Smooth muscle cell (in vitro differentiated cells): ENCODE results near the gene ANAPC2. TPM values are rescaled to one million over a fixed set of nuclear protein-coding genes. Genes with fewer than 3 reads are reported as not detected.
A peak's percentile ranks its signal among the peaks of the same experiment; 100 is the strongest.

Source experiments
- DNase-seq: peaks from one replicate; lab custom pipeline; 2025; ENCODE audit not compliant: unreplicated experiment; lab: John Stamatoyannopoulos, UW
- H2AFZ ChIP-seq: fragments of 200-600 bp; sonication (generic); 2 replicates; pipeline ENCODE4 v1.6.0; 2016; ENCODE audit warnings: antibody characterized with exemption, low read depth, mild to moderate bottlenecking
- H3F3A ChIP-seq: fragments of 200-600 bp; sonication (generic); 2 replicates; pipeline ENCODE4 v1.6.0; 2017; ENCODE audit warnings: antibody characterized with exemption, low read depth
- H3K27ac ChIP-seq: fragments of 200-600 bp; sonication (generic); 2 replicates; pipeline ENCODE4 v1.5.1; 2016; ENCODE audit warnings: low read depth, mild to moderate bottlenecking
- H3K27me3 ChIP-seq: fragments of 200-600 bp; sonication (generic); 2 replicates; pipeline ENCODE4 v1.6.1; 2016; ENCODE audit warnings: low read depth, mild to moderate bottlenecking
- H3K36me3 ChIP-seq: fragments of 200-600 bp; sonication (generic); 2 replicates; pipeline ENCODE4 v1.5.1; 2016; ENCODE audit warnings: low read depth
- H3K4me1 ChIP-seq: fragments of 200-600 bp; sonication (generic); 2 replicates; pipeline ENCODE4 v1.5.1; 2016; ENCODE audit warnings: low read depth
- H3K4me2 ChIP-seq: fragments of 200-600 bp; sonication (generic); 2 replicates; pipeline ENCODE4 v1.6.0; 2016; ENCODE audit warnings: mild to moderate bottlenecking
- H3K4me3 ChIP-seq: fragments of 200-600 bp; sonication (generic); 2 replicates; pipeline ENCODE4 v1.5.1; 2016; ENCODE audit warnings: mild to moderate bottlenecking
- H3K79me2 ChIP-seq: fragments of 200-600 bp; sonication (generic); 2 replicates; pipeline ENCODE4 v1.6.0; 2016; ENCODE audit warnings: low read depth, mild to moderate bottlenecking
- H3K9ac ChIP-seq: fragments of 200-600 bp; sonication (generic); 2 replicates; pipeline ENCODE4 v1.6.0; 2016; ENCODE audit warnings: low read depth
- H3K9me3 ChIP-seq: fragments of 200-600 bp; sonication (generic); replicated peaks from 2 replicates; pipeline ENCODE4 v1.5.1; 2016; ENCODE audit warnings: low read depth
- H4K20me1 ChIP-seq: fragments of 200-600 bp; sonication (generic); 2 replicates; pipeline ENCODE4 v1.6.0; 2016; ENCODE audit warnings: low read depth
- CTCF ChIP-seq: fragments of 200-600 bp; sonication (generic); IDR thresholded peaks from 2 replicates; pipeline ENCODE4 v1.5.1; 2017; ENCODE audit warnings: borderline replicate concordance, mild to moderate bottlenecking, antibody characterized with exemption; ENCODE audit not compliant: insufficient read depth, poor library complexity, severe bottlenecking
- WGBS: methylation state at CpG from one replicate; pipeline ENCODE4 v1.1.7; 2016; ENCODE audit warnings: low lambda C conversion rate; 5-methylcytosine and 5-hydroxymethylcytosine counted together
- polyA plus RNA-seq: library from polyadenylated mRNA; unstranded; fragments of >200 nt; fragmentation: Nextera tagmentation; extraction: Ambion mirVana; gene quantifications from 2 replicates; pipeline ENCODE4 v1.2.1, GENCODE V29; 2016
- total RNA-seq: library from RNA; depleted of rRNA; stranded (reverse); fragments of >200 nt; gene quantifications from 2 replicates; pipeline ENCODE4 v1.2.3, GENCODE V29; 2014

ANAPC2 gene
- total and polyA plus RNA-seq, 2 experiments from 2014 or later, result 6.6 to 12.6 TPM

GRCh38 chr9:137176302-137177182 is 11.8 kb downstream of the ANAPC2 start:
- H3K27ac ChIP-seq, result no peak overlapping the region
- WGBS, result 65% methylated on average over 17 of the region's 17 CpGs
- peak; percentile 36 for TF ChIP-seq CTCF
- no peaks in the 10 kb centered on the region for H3K79me2 ChIP-seq
- no peaks in the 10 kb centered on the region for H3K4me1 ChIP-seq
- H3F3A ChIP-seq, result no peaks in the 10 kb centered on the region
- no peak overlapping the region for H3K4me2 ChIP-seq
- H3K4me3 ChIP-seq, result no peak overlapping the region
- no peaks in the 10 kb centered on the region for H3K9me3 ChIP-seq
- H3K36me3 ChIP-seq, result no peaks in the 10 kb centered on the region
- DNase-seq, result no peak
- H4K20me1 ChIP-seq, result no peaks in the 10 kb centered on the region
- no peak overlapping the region for H2AFZ ChIP-seq
- H3K27me3 ChIP-seq, result peaks cover 9% of the 10 kb centered on the region
- H3K9ac ChIP-seq, result no peak overlapping the region

GRCh38 chr9:137175345-137175961 is 12.9 kb downstream of the ANAPC2 start:
- Histone ChIP-seq H3K4me3 (no peak overlapping the region), H3K4me1 (no peaks in the 10 kb centered on the region), H2AFZ (no peak overlapping the region), H3K9ac (no peak overlapping the region), H3K9me3 (no peaks in the 10 kb centered on the region), H3K27ac (no peak overlapping the region), H3K79me2 (no peaks in the 10 kb centered on the region), H4K20me1 (no peaks in the 10 kb centered on the region), H3F3A (no peaks in the 10 kb centered on the region), H3K4me2 (no peak overlapping the region), H3K27me3 (peaks cover 20% of the 10 kb centered on the region), H3K36me3 (no peaks in the 10 kb centered on the region)
- DNase-seq, result no peak
- 56% methylated on average over 31 of the region's 33 CpGs for WGBS
- TF ChIP-seq CTCF, result no peak

- Histone ChIP-seq H3K9me3 (no peaks in the 10 kb centered on the region), H3F3A (no peaks in the 10 kb centered on the region), H3K27me3 (peaks cover 27% of the 10 kb centered on the region), H3K4me3 (no peak overlapping the region), H2AFZ (no peak overlapping the region), H3K27ac (no peak overlapping the region), H4K20me1 (no peaks in the 10 kb centered on the region), H3K4me2 (no peak overlapping the region), H3K79me2 (no peaks in the 10 kb centered on the region), H3K36me3 (no peaks in the 10 kb centered on the region), H3K9ac (no peak overlapping the region), H3K4me1 (no peaks in the 10 kb centered on the region)
- WGBS, result 47% methylated on average over 14 of the region's 34 CpGs
- TF ChIP-seq CTCF, result no peak
- no peak for DNase-seq
Measured at GRCh38 chr9:137174722-137175293, 13.6 kb downstream of the ANAPC2 start.
